EL (cell line): Measurements from ENCODE around the gene MFNG.
A peak's percentile ranks its signal among the peaks of the same experiment; 100 is the strongest.
"Not testable (repeated sequence)": the region's sequence is repeated elsewhere in the genome, so short reads cannot be mapped to it uniquely, and the experiment has no call there.

Experiments used
- DNase-seq: peaks from one replicate; pipeline ENCODE4 v3.0.0-alpha.2; 2016

The MFNG gene, protein sequence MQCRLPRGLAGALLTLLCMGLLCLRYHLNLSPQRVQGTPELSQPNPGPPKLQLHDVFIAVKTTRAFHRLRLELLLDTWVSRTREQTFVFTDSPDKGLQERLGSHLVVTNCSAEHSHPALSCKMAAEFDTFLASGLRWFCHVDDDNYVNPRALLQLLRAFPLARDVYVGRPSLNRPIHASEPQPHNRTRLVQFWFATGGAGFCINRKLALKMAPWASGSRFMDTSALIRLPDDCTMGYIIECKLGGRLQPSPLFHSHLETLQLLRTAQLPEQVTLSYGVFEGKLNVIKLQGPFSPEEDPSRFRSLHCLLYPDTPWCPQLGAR

DNA sequence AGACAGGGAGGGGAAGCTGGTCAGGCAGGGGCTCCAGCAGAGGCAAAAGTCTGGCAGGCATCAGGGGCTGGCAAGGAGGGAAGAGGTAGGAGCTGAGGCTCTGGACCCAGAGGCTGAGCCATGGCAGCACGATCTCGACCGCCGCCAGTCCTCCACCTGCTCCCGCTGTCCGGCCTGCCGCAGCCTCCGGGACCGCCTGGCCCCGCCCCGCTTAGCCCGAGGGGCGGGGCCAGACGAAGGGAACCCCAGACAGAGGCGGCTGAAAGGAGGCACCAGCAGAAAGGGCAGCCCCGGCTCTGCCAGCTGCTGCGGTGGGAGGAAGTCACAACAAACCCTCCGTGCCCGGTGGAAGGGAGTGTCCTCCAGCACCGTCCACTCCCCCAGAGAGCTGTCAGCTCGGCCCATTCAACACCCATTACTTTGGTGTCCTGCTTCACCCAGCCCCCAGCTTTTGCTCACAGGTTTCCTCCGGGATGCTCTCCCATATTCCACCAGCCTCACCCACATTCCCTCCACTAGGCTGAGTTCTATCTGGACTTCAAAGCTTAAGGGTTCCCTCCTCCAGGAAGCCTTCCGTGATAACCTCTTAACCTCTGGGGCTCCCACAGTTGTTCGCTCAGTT, at the start of gene MFNG:
MFNG (minus strand) TSS at position 161 of the 622 bp plus-strand sequence. CDS start 207 bp downstream, outside the sequence.
- DNase-seq = peak; percentile 69

DNA sequence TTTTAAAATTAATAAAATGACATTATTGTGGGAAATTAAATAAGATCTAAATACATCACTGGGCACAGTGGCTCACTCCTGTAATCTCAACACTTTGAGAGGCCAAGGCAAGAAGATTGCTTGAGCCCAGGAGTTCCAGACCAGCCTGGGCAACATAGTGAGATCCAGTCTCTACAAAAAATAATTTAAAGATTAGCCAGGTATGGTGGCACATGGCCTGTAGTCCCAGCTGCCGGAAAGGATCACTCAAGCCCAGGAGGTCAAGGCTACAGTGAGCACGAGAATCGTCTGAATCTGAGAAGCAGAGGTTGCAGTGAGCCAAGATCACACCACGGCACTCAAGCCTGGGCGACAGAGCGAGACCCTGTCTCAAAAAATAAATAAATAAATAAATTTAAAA, 49.0 kb upstream of the MFNG start:
- DNase-seq = no peak

DNA sequence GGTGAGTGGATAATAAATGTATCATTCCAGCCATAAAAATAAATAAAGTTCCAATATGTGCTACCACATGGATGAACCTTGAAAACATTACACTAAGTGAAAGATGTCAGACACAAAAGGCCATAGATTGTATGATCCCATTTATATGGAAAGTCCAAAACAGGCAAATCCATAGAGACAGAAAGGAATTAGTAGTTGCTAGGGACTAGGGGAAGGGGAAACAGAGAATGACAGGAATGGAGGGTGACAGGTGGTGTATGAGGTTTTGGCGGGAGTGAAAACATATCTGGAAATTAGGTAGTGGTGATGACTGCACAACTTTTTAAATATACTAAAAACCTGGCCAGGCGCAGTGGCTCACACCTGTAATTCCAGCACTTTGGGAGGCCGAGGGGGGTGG, 48.3 kb upstream of the MFNG start:
- DNase-seq = no peak

DNA sequence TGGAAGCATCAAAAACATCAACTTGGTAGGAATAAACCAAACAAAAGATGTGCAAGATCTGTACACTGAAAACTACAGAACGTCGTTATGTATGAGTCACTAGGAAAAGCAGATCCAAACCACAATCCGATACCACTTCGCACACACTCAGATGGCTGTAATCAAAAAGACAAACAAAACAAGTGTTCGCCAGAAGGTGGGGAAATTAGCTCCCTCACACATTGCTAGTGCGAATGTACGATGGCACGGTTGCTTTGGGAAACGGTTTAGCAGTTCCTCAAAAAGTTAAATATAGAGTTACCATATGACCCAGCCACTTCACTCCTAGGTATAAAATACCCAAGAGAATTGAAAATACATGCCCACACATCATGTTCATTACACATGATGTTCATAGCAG, 47.8 kb upstream of the MFNG start:
- DNase-seq = peak; percentile 73

DNA sequence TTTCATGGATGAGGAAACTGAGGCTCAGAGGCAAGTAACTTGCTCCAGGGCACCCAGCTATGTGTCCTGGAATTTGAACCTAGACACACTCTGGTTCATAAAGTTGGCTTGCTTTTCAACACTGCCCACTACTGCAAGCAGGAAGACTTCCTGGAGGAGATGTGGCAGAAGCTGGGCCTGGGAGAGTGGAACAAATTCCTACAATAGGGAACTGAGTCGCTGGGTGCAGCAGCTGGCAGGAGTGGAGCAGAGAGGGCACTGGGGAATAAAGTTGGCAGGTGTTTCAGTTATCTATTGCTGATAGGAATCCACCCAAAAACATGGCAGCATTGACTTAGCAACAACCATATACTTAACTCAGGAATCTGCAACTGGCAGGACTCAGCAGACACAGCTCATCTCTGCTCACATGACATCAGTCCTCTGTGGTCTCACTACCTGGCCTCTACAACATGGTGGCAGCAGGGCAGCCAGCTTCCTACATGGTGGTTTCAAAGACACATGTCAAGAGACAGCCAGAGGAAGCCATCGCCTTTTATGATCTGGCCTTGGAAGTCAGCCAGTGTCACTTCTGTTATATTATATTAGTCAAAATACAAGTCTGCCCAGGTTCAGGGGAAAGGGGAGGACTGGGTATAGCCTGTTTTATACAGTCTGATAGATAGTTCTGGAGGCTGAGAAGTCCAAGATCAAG, 43.6 kb upstream of the MFNG start:
- no peak for DNase-seq

DNA sequence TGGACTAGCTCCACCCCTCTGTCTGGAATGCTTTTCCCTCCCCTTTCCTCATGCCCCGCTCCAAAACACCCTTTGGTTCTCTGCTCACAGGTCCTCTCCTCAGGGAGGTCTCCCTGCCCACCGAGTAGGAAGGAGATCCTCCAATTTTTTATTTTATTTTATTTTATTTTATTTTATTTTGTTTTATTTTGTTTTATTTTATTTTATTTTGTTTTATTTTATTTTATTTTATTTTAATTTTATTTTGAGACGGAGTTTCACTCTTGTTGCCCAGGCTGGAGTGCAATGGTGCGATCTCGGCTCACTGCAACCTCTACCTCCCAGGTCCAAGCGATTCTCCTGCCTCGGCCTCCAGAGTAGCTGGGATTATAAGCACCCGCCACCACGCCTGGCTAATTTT, 41.8 kb upstream of the MFNG start:
- not testable (repeated sequence) for DNase-seq

DNA sequence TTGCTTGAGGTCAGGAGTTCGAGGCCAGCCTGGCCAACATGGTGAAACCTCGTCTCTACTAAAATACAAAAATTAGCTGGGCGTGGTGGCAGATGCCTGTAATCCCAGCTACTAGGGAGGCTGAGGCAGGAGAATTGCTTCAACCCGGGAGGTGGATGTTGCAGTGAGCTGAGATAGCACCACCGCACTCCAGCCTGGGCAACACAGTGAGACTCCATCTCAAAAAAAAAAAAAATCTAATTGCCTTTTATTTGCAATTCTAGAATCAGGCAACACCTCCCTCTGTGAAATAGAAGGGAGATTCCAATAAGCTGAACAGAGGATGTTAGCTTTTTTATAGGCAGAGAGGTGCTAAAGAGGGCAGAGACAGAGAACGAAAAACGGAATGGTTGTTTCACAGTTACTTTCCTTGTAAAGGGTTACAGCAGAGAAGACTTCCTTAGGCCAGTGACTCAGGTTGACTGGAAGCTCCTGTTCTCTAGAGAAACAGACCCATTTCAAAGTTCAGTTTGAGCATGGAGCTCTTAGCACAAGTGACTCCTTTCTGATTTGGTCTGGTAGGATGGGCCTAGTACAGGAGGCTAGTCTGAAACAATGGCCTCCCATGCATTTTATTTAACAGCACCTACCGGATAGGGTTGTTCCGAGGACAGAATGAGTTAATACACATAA, 41.0 kb upstream of the MFNG start:
- DNase-seq = not testable (repeated sequence)

DNA sequence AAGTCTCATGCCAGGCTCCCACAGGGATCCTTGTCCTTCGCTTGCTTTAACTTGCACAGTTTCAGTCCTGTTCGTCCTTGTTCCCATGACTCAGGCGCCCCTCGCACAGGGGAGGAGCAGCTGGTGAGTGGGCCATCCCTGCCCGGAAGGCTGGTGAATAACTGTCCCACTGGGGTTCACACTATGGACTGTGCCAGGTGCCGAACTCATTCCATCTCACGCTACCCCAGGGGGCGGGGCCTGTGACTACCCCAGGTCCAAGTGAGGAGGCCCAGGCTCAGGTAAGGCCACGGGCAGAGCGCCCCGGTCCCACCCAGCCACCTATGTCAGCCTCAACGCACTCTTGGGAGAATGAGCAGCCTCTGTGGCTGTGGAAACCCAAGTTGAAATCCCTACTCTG, 40.2 kb upstream of the MFNG start:
- DNase-seq = peak; percentile 63

DNA sequence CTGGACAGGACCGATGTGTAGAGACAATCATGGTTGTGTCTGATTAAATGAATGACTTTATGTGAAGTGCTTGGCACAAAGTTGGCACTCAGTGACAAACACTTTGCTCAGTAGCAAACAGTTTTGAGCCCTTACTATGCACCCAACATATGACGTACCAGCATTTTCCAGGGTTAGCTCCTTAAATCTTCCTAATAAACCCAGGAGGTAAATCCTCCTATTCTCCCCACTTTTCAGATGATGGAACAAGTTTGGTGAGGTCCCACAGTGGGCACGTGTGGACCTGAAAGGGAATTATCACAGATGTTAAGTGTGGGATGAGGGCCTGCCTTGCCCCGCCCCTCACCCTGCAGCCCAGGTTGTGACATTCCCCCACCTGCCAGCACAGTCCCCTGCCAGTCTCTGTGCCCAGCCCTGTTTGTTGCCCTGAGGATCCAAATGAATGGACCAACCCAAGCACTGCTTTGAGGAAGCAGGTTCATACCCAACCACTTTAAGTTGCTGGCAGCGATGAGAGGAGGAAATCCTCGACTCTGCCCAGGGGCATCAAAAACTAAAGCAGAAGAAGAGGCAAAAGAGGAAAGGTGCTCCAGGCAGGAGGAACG, 39.7 kb upstream of the MFNG start:
- no peak for DNase-seq

DNA sequence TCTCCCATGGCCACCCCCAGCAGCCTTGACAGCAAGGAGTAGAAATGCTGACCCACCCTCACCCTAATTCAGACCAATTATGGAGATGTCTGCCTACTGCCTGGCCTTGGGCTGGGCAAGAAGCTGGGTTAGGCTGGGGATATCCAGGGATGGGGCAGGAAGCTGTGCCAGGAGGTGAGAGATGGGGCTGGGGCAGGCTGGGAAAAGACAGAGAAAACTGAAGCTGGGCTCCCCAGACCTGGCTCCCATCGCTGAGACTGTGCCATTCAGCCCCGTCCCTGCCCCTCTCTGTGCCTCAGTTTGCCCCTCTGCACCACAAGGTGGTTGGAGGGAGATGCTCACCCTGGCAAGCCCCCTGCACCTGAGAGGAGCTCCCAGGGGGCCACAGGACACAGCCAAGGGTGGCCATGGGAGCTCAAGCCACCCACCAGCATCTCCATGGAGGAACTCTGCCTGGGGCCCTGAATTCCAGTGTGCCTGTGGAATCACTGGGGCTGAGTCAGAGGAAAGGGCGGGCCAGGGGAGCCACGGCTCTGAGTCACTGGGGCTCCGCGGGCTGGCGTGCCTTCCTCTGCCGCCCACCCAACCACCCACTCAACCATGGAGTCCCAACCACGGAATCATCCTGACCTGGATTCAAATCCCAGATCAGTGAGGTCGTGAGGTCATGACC, 39.0 kb upstream of the MFNG start:
- DNase-seq = peak; percentile 96

DNA sequence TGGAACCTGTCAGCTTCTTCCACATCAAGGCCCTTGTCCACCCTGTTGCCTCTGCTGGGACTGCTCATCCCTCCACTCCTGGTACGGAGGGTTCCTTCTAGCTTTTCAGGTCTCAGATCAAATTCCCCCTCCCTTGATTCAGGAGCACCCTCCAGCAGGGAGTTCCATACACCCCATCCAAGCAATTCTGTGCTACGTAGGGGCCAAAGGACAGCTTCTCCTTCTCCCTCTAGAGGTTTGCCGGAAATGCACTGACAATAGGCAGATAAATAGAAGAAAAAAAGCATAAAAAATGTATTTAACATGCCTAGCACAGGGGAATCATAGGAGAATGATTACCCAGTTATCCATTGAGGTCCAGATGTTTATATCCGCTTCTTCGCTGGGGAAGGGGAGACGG, 36.3 kb upstream of the MFNG start:
- DNase-seq = no peak

DNA sequence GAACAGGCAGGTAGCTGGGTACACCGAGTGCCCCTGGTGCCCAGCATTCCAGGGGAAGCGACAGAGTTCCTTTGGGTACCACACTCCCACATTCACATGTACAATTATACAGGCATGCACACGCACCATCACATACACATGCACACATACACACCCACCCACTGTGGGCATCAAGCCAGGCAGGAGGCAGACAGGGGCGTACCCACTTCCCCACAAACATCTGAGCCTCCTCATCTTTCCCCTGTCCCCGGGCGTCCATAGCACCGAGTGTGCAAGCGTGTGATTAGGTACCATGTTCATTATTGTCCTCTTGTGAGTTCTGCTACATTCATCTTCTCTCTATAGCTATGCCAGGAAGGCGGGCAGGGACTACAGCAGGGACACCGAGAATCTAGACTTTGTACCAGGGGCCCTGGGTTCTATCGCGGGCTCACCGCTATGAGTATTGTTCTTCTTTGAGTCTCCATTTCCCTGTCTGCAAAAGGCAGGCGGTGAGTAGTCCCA, 35.1 kb upstream of the MFNG start:
- DNase-seq = no peak

DNA sequence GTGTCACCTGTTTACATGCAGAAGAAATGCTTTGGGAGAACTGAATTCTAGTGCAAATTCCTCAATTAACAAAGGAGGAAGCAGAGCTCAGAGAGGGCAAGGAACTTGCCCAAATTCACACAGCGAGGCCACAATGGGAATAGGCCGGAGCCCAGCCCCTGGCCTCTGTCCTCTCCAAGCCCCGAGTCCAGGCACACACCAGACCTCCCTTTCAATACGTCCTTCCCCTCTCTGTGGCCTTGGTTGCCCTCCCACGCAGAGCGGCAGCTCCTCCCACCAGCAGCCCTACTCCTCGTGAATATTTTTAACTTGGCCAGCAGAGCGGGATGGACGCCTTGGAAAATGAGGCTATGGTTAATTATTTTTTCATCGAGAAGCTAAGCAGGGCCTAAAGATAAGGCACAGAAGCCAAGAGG, 34.6 kb upstream of the MFNG start:
- no peak for DNase-seq

DNA sequence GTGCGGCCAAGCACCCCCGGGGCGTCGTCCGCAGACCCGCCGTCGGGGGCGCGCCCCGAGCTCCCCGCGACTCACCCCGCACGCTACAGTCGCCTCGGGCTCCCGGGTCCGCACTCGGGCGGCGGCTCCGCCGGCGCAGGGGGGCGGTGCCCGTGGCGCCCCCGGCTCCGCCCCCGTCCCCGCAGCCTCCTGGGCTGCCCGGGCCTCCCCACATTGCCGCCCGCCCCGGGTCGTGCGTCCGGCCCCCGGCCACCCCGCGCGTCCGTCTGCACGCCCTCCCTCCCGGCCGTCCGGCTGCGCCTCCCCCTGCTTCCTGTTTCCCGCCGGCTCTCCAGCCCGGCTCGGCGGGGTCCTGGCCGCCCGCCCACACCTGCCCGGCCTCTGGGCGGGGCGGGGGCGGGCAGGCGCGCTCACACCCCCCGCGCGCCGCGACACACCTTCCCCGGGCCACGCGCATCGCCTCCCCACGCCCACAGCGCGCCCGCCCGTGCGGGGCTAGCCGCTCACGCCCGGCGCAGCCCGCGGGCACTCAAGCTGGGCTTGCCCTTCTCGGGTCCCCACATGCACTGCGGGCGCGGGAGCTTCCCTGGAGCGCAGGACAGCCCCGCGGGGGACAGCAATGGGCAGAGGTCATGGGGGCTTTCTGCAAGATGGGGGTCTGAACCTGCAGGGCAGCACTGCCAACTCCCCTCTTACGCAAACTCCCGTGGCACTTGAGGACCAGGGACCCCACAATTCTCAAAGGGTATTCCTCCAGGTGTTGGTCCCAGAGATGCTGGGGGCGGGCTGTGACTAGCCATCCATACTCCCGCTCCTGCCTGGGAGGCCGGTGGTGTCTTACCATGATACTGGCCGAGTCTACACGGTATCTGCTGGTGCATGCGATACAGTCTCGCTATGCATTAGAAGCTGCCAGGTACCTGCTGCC, 33.3 kb upstream of the MFNG start, which contains the start of gene CARD10:
CARD10 (minus strand) TSS at position 148 of the 928 bp plus-strand sequence. CDS start 215 bp downstream, outside the sequence.
- DNase-seq = peak; percentile 61

DNA sequence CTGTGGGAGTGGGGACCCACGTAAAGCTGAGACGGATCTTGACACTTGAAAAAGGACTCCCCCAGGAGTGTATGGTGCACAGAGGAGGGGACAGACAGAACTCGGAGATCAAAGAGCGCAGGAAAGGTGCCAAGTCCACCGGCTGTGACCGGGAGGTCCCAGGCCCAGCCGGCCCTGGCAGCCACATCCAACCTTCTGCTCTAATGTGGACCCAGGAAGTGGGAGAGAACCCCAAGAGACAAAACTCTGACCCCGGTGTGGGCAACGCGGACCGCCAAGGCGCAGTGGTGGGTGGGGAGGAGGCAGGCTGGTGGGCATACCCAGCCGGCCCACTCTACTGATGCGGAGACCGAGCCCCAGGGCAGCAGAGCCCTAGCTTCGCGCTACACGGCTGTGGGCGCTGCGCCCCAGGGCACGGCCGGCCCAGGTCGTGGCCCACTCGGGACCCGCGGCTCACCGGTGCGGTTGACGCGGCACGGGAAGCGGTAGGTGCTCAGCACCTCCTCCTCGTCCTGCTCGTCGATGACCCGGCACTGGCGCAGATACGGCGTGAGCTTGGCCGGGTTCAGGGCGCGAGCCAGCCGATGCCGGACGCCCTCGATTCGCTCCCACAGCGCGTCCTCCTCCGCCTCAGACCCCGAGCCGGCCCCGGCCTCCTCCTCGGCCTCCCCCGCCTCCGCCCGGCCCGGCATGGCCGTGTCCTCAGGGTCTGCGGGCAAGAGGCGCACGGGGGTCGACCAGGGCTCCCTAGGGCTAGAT, 32.5 kb upstream of the MFNG start:
- DNase-seq = no peak

DNA sequence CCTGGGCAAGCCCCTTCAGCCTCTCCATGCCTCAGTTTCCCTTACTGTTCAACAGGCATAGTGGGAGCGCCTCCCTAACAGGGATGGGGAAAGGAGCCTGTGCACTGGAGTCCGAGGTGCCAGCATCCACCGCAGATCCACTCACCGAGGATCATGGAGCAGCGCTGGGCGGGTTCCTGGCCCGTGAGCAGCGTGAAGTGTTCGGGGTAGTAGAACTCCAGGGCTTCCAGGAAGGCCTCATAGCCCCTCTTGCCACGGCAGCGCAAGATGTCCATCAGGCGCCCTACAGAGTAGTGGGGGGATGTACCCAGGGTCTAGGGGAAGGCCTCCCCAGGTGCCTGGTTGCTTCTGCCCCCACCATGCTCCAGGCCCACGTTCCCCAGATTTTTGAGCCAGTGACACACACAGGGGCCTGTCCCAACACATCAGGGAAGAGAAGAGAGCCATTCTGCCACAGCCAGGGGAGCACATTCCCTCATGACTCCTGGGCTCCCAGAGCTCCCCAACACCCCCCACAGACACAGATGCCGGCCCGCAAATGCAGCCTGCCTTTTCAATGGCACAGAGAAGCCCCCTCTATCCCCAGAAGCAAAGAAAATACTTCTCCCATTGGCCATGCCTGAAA, 31.8 kb upstream of the MFNG start:
- no peak for DNase-seq

DNA sequence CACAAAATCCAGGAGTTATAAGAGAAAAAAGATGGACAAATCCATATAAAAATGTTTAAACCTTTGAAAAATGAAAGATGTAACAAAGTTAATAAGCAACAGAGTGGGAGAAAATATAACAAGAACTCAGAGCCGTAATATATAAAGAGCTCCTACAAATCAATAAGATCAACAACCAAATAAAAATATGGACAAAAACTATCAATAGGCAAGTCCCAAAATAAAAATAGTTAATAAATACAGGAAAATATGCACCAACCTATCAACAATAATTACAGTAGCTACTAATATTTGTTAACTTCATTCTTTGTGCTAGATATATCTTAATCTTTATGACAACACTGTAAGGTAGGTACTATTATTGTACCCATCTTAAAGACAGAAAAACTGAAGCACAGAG, 30.3 kb upstream of the MFNG start:
- DNase-seq = no peak

DNA sequence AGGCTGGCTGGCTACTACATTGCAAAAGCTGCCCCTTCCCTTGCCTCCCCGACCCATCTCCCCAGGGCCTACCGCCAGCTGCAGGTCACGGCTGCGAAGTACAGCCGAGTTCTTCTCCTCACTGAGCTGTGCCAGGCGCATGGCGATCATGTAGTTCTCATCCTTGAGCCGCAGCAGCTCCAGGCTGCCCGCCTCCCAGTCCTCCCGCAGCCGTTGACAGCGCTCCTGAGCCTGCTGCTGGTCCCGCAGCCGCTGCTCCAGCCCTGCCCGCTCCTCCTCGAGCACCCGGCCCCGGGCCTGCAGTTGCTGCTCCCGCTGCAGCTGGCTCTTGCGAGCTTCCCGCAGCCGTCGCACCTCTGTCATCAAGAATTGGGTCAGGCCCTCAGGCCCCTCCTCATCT, 29.7 kb upstream of the MFNG start:
- no peak for DNase-seq

DNA sequence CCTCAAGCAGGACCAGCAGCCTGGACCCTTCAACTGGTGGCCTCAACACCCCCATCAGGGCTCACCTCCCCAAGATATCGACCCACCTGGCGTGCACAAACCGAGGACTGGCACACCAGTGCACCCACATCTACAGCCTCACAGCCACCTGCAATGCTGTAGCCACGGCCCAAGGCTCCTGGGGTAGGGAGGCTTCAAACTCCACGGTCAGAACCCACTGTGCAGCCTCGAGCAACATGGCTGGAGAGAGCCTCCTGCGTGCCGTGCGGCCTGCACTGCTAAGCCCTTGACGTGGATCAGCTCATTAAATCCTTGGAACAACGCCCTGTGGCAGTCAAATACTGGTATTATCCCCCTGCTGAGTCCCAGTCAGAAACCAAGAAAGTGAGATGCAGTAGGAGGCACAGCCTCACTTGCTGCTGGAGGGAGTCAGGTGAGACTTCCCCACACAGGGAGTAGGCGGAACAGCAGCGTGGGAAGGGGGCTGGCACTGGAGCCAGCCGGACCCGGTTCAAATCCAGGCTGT, 28.4 kb upstream of the MFNG start:
- DNase-seq = no peak
